Sigmoid colon (tissue), 4 donors: Measurements from ENCODE around the gene ORC6.

ENCODE experiments used
- CTCF ChIP-seq, 4 experiments: fragments of 450-650 bp in 3 of 4; fragments of 200-600 bp in 1 of 4; IDR thresholded peaks; one replicate each; pipeline ENCODE4 v1.5.1; 2016 to 2019; ENCODE audit warnings: antibody characterized with exemption in 4 of 4, mild to moderate bottlenecking in 3 of 4, moderate library complexity in 2 of 4
- EP300 ChIP-seq, 4 donors: sonication (generic); formaldehyde crosslinking; IDR thresholded peaks; one replicate each; pipeline ENCODE4 v1.6.1; 2017; ENCODE audit warnings: antibody characterized with exemption in 4 of 4
- POLR2A ChIP-seq, 2 donors: fragments of 450-650 bp; IDR thresholded peaks; one replicate each; pipeline ENCODE4 v1.6.1; 2016; ENCODE audit warnings: antibody characterized with exemption in 2 of 2, mild to moderate bottlenecking in 2 of 2, moderate library complexity in 2 of 2
- POLR2AphosphoS5 ChIP-seq, 4 donors: sonication (generic); formaldehyde crosslinking; IDR thresholded peaks; one replicate each; pipeline ENCODE4 v1.6.1; 2017; ENCODE audit warnings: antibody characterized with exemption in 4 of 4

DNA sequence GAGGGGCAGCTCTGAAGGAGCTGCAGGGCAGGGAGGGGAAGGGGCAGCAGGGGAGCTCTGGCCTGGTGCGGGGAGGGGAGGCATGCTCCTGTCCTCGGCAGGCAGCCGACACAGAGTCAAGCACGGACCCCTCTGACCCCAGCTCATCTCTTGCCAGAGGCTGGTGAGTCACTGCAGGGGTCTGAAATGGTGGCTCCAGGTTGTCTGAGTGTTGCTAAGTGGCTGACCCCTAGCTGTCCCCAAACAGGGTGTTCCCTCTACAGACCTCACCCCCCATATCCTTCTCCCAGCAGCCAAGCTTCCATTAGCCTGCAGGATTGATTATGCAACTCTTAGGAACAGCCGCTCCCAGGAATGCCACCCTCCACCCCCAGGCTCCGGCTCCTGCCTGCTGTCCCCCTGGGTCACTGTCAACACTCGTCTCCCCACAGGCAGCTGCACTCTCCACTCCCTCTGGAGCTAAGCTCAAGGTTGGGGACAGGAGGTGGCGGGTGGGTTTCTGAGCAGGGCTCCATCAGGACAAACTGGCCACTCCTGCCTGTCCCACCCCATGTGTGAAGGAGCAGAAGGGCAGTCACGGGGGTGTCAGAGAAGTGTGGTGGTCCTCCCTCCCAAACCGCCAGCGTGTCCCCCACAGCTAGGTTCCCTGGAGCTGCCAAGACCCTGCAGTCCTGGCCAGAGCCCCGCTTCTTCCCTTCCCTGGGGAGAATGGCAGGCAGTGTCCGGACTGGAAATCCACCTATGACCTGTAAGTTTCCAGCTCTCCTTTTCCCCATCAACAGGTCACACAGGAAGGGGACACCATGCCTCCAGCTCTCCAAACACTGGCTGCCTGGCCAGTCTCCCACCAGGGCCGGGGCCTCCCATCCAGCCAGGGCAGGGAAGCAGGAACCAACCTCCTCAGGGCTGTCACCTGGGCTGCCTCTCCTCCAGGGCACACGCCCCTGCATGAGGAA is 57.6 kb downstream of the ORC6 start:
- no peak for TF ChIP-seq POLR2AphosphoS5 (IDR thresholded peaks at IDR 0.05)
- TF ChIP-seq CTCF (IDR thresholded peaks at IDR 0.05): no peak
- no peak for TF ChIP-seq POLR2A (IDR thresholded peaks at IDR 0.05)
- TF ChIP-seq EP300 (IDR thresholded peaks at IDR 0.05): no peak
